ENCODE measurements around the gene SLC22A6.

DNA sequence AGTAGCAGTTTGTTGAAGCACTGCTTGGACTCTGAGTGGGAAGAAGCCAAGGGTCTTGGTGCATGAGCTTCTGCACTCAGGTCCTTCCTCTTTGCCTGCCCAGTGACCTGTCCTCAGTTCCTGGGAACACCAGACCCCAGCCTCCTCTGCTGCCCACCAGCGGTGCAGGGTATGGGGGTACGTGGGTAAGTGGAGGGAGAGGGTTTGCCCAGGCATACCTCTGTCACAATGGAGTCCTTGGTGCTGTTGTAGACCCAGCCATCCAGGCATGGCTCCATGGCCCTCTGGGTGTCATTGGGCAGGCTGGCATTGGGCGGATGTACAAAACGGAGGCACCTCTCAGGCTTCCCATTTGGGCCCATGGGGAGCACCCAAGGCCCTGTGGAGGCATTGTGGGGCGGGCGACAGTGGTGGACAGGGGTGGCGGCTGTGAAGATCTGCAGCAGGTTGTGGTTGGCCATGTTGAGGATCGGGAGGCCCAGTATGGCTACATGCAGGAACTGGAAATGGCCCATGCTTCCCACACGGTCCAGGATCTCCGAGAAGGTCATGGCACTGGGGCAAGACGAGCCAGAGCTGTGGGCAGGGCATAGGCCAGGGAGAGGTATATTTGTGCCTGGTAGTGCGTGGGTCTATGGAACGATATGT lies 29.8 kb upstream of the SLC22A6 start:
- TF ChIP-seq CTCF (IDR thresholded peaks at IDR 0.05) (no peak), POLR2AphosphoS5 (IDR thresholded peaks at IDR 0.05) (no peak)

Data from breast epithelium (tissue), 3 donors.